Keratinocyte (primary cell): Measurements from ENCODE around the gene SCAF4.

Experiments used
- CTCF ChIP-seq, 3 experiments: IDR thresholded peaks in 1 of 3; conservative IDR thresholded peaks in 1 of 3; optimal IDR thresholded peaks in 1 of 3; 2 replicates in 2 of 3; 3 replicates in 1 of 3; pipeline versions ENCODE3 to v1.5.1; 2011; ENCODE audit warnings: low read length in 3 of 3, mild to moderate bottlenecking in 3 of 3, moderate library complexity in 2 of 3, control low read depth in 1 of 3, inconsistent platforms in 1 of 3; ENCODE audit not compliant: insufficient read depth in 2 of 3; ENCODE audit errors: extremely low read depth in 1 of 3
- EZH2 ChIP-seq: IDR thresholded peaks from one replicate; pipeline ENCODE4 v1.6.1; 2012; ENCODE audit warnings: inconsistent platforms, mild to moderate bottlenecking, low read length, moderate library complexity

GRCh38 chr21:31760931-31761330, 29.0 kb upstream of the SCAF4 start:
- TF ChIP-seq CTCF (optimal IDR thresholded peaks at IDR 0.05 in 1 of 3, IDR thresholded peaks at IDR 0.05 in 1 of 3, conservative IDR thresholded peaks at IDR 0.05 in 1 of 3; ENCODE audit: extremely low read depth in 1 of 3, insufficient read depth in 2 of 3, low read length in 3 of 3): no peak
- TF ChIP-seq EZH2: no peak
